Measurements from ENCODE around the gene GTF2A2. TPM values are rescaled to one million over a fixed set of nuclear protein-coding genes. Genes with fewer than 3 reads are reported as not detected.

GTF2A2 gene
- total RNA-seq, 1 donor from 2014 or later = 80.9 TPM

DNA sequence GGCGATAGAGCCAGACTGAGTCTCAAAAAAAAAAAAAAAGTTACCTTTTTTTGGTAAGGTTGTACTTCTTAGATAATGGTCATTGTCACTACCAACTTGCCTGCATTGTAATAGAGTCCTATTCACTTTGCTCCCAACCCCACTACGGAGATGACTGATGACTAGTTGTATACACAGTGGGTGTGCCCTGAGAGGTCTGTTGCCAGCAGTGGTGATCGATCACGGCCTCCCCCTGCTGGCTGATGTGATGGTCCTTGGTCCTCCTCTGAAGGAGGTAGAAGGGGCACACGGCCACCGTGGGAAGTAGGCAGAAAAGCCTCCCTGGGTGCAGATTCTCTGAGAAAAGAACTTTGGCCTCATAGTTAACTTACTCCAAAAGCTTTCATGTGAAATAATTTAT is 35.0 kb downstream of the GTF2A2 start:
- TF ChIP-seq, protein P1, sequence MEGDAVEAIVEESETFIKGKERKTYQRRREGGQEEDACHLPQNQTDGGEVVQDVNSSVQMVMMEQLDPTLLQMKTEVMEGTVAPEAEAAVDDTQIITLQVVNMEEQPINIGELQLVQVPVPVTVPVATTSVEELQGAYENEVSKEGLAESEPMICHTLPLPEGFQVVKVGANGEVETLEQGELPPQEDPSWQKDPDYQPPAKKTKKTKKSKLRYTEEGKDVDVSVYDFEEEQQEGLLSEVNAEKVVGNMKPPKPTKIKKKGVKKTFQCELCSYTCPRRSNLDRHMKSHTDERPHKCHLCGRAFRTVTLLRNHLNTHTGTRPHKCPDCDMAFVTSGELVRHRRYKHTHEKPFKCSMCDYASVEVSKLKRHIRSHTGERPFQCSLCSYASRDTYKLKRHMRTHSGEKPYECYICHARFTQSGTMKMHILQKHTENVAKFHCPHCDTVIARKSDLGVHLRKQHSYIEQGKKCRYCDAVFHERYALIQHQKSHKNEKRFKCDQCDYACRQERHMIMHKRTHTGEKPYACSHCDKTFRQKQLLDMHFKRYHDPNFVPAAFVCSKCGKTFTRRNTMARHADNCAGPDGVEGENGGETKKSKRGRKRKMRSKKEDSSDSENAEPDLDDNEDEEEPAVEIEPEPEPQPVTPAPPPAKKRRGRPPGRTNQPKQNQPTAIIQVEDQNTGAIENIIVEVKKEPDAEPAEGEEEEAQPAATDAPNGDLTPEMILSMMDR (conservative IDR thresholded peaks at IDR 0.05; ENCODE audit: low read depth, low read length) = peak; percentile 63
- DNase-seq (ENCODE audit: low read depth) = no peak
- no peak overlapping the region for H3K4me3 ChIP-seq (ENCODE audit: low read depth, low read length)

DNA sequence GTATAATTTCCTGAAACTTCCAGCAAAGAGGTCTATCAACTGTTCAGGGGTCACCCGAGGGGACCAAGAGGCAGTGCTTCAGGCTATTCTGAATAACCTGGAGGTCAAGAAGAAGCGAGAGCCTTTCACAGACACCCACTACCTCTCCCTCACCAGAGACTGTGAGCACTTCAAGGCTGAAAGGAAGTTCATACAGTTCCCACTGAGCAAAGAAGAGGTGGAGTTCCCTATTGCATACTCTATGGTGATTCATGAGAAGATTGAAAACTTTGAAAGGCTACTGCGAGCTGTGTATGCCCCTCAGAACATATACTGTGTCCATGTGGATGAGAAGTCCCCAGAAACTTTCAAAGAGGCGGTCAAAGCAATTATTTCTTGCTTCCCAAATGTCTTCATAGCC is 38.9 kb downstream of the GTF2A2 start:
- TF ChIP-seq, protein P1 (conservative IDR thresholded peaks at IDR 0.05; ENCODE audit: low read depth, low read length) = no peak
- no peak for DNase-seq (ENCODE audit: low read depth)
- H3K4me3 ChIP-seq (ENCODE audit: low read depth, low read length) = no peak overlapping the region

DNA sequence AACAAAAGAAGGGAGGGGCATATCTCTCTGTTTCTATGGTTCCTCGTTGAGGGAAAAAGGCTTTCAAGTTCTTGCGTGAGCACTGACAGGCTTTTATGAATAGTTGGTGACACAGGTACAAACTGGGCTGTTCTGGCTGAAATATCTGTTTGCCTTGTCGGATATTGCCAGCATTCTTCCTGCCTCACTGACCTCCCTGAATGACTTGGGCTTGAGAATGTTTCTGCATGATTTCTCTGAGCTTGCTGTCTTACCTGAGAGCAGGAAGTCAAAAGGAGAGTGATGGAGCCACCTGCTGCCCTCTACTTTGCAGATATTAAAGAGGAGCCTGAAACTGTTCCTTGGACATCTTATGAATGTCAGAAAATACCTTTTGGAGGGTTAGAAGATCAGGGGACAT is 40.9 kb downstream of the GTF2A2 start:
- DNase-seq (ENCODE audit: low read depth) = peak; percentile 81
- TF ChIP-seq, protein P1 (conservative IDR thresholded peaks at IDR 0.05; ENCODE audit: low read depth, low read length) = peak; percentile 55
- H3K4me3 ChIP-seq (ENCODE audit: low read depth, low read length) = peak overlapping the region; percentile 12

DNA sequence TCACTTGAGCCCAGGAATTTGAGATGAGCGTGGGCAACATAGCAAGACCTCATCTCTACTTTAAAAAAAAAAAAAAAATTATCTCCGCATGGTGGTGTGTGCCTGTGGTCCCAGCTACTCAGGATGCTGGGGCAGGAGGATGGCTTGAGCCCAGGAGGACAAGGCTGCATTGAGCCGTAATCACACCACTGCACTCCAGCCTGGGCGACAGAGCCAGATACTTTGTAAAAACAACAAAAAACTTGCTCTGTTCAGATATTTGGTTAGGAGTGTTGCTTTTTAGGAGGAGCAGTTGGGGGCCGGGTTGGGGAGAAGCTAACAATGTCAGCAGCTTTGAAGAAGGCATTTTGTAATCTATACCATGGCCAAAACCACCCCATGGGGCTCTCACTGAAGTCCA is 41.7 kb downstream of the GTF2A2 start:
- no peak for DNase-seq (ENCODE audit: low read depth)
- no peak overlapping the region for H3K4me3 ChIP-seq (ENCODE audit: low read depth, low read length)
- TF ChIP-seq, protein P1 (conservative IDR thresholded peaks at IDR 0.05; ENCODE audit: low read depth, low read length) = no peak

DNA sequence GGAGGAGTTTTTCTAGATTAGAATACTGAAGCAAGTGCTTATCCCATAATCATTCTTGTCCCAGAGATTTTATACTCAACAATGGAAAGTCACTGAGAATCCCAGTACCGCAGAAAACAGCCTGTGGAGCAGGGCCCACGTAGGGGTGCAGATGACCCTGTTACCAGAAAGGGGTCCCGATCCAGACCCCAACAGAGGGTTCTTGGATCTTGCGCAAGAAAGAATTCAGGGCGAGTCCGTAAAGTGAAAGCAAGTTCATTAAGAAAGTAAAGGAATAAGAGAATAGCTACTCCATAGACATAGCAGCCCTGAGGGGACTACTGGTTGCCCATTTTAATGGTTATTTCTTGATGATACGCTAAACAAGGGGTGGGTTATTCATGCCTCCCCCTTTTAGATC is 43.2 kb downstream of the GTF2A2 start:
- no peak overlapping the region for H3K4me3 ChIP-seq (ENCODE audit: low read depth, low read length)
- TF ChIP-seq, protein P1 (conservative IDR thresholded peaks at IDR 0.05; ENCODE audit: low read depth, low read length) = no peak
- DNase-seq (ENCODE audit: low read depth) = no peak

DNA sequence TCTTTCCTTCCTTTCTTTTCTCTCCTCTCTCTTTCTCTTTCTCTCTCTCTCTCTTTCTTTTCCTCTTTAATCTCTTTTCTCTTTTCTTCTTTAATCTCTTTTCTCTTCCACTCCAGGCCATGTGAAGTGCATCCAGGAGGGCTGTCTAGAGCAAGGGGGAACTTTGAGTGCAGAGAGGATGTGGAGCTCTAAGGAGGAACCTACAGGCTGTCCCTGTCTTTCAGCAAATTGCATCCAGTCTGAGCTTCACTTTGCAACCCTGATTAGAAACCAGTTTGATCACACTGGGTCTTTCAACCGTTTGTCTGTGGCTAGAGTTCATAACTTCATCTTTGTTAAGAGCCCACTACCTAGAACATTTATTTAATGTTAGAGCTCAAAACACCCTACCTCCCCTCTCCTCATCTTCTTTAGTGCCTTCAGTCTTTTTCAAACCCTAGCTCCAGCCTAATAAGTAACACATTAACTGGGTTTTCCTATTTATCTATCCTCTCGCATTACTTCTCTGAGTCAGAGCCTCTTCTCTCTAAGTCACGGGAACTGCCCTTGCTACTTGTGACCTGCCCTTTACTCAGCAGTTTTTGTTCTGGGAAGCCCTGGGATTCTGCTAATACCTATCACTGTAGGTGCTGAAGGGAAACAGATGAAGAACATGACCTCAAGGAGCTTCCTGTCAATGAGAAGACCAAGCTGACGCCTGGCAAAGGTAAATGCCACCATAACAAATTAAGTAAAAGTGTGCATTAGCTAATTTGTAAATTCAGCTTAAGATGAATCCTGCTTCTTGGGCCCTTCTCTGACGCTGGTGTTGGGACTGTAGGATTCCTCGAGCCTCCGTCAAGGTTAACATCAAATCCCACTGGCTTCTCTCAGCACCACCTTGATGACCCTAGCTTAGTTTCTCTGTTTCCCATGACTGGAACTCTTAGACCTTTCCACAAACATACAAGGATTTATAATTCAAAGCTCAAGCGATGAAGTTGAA is 45.7 kb downstream of the GTF2A2 start, which contains the start of gene GCNT3:
Gene GCNT3 (plus strand): TSS at position 508 of the 985 bp plus-strand sequence. CDS start 6,456 bp downstream, outside the sequence.
- peak within 1 kb of the TSS; percentile 41 for H3K4me3 ChIP-seq (ENCODE audit: low read depth, low read length)
- TF ChIP-seq, protein P1 (conservative IDR thresholded peaks at IDR 0.05; ENCODE audit: low read depth, low read length) = no peak
- peak; percentile 94 for DNase-seq (ENCODE audit: low read depth)
